ENCODE data around the gene RPTOR. TPM values are rescaled to one million over a fixed set of nuclear protein-coding genes. Genes with fewer than 3 reads are reported as not detected.

The RPTOR gene
- total RNA-seq, 1 experiment from 2014 or later, result 25.1 TPM

DNA sequence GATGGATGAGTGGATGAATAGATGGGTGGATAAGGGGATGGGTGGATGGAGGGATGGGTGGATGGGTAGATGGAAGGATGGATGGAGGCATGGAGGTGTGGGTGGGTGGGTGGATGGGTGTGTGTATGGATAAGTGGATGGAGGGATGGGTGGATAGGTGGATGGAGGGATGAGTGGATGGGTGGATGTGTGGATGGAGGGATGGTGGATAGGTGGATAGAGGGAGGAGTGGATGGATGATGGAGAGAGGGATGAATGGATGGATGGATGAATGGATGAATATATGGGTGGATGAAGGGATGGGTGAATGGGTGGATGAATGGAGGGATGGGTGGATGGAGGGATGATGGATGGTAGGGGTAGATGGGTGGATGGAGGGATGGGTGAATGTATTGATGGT, 40.7 kb upstream of the RPTOR start:
- Histone ChIP-seq H2BK20ac (ENCODE audit: low read depth, low read length, poor library complexity, severe bottlenecking) (no peak overlapping the region), H3K9ac (ENCODE audit: extremely low read depth, insufficient read length, low read length) (no peak overlapping the region), H3K18ac (ENCODE audit: insufficient read length, low read depth, low read length) (no peak overlapping the region), H2AFZ (ENCODE audit: low read length) (no peak overlapping the region), H3K4ac (ENCODE audit: low read depth, low read length) (no peak overlapping the region), H4K5ac (ENCODE audit: insufficient read length, low read depth, low read length) (no peak overlapping the region), H3K56ac (ENCODE audit: insufficient read length, low read depth, low read length) (no peak overlapping the region), H3K4me1 (ENCODE audit: insufficient read depth, low read length) (no peaks in the 10 kb centered on the region), H2BK12ac (ENCODE audit: insufficient read length, low read depth, low read length) (no peak overlapping the region), H3T11ph (ENCODE audit: low read length) (no peak overlapping the region), H3K79me1 (ENCODE audit: insufficient read depth, low read depth, low read length, poor library complexity, severe bottlenecking) (no peaks in the 10 kb centered on the region), H2BK5ac (ENCODE audit: insufficient read length, low read length) (no peak overlapping the region), H4K8ac (replicated peaks; ENCODE audit: insufficient read length, low read depth, low read length) (no peak overlapping the region), H3K9me3 (ENCODE audit: control insufficient read depth, low read depth, low read length) (no peaks in the 10 kb centered on the region), H4K20me1 (ENCODE audit: control insufficient read depth, insufficient read depth, insufficient read length) (no peaks in the 10 kb centered on the region), H3K4me2 (ENCODE audit: insufficient read depth, insufficient read length, low read length) (no peak overlapping the region), H3K23me2 (ENCODE audit: insufficient read length, low read depth, low read length, poor library complexity, severe bottlenecking) (no peaks in the 10 kb centered on the region), H4K91ac (ENCODE audit: insufficient read length, low read depth, low read length) (no peak overlapping the region), H3K23ac (ENCODE audit: insufficient read length, low read depth, low read length) (no peak overlapping the region), H2AK5ac (ENCODE audit: insufficient read length, low read length) (no peak overlapping the region), H2BK15ac (ENCODE audit: low read depth, low read length) (no peak overlapping the region), H3K27me3 (ENCODE audit: insufficient read depth, low read length) (no peaks in the 10 kb centered on the region), H3K79me2 (ENCODE audit: insufficient read depth, low read length) (no peaks in the 10 kb centered on the region), H3K27ac (ENCODE audit: insufficient read length, low read depth, low read length) (no peak overlapping the region), H2BK120ac (ENCODE audit: low read depth, low read length, poor library complexity, severe bottlenecking) (no peak overlapping the region), H3K14ac (ENCODE audit: insufficient read depth, low read length) (no peak overlapping the region)
- no peaks in the 10 kb centered on the region for H3K36me3 Mint-ChIP-seq (ENCODE audit: insufficient read depth in 1 of 3, low read depth in 3 of 3)
- no peak for TF ChIP-seq CTCF (conservative IDR thresholded peaks at IDR 0.05)
- H3K27ac Mint-ChIP-seq, result no peak overlapping the region
- no peak overlapping the region for H3K4me3 Mint-ChIP-seq
- peaks cover 4 to 20% of the 10 kb centered on the region in 2 experiments for H3K4me1 Mint-ChIP-seq
- peaks cover 53% of the 10 kb centered on the region for H3K27me3 Mint-ChIP-seq (ENCODE audit: low read depth)
- H3K9me3 Mint-ChIP-seq, result no peaks in the 10 kb centered on the region; a peak in 1 of 5 replicates
- no peak for DNase-seq

Measured in H9 (cell line).